Measurements from ENCODE around the gene RGS1.

DNA sequence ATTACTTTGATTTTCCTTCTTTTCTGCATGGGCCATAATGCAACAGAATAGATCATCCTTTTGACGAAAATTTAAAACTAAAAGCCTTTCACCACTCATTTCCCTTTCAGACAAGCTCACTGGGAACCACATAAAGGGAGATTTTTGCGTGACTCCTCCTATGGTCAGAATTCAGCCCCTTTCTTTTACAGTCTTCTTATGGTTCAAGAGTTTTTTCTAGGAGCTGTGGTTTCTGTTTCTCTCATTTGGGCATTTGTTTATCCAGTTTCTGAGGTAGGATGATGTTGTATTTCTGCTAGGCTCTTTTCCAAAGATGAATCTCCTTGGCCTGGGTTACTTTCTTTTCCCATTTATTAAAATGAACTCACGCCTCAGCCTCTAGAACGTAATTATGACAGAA is 16.9 kb downstream of the RGS1 start:
- TF ChIP-seq, protein P1, sequence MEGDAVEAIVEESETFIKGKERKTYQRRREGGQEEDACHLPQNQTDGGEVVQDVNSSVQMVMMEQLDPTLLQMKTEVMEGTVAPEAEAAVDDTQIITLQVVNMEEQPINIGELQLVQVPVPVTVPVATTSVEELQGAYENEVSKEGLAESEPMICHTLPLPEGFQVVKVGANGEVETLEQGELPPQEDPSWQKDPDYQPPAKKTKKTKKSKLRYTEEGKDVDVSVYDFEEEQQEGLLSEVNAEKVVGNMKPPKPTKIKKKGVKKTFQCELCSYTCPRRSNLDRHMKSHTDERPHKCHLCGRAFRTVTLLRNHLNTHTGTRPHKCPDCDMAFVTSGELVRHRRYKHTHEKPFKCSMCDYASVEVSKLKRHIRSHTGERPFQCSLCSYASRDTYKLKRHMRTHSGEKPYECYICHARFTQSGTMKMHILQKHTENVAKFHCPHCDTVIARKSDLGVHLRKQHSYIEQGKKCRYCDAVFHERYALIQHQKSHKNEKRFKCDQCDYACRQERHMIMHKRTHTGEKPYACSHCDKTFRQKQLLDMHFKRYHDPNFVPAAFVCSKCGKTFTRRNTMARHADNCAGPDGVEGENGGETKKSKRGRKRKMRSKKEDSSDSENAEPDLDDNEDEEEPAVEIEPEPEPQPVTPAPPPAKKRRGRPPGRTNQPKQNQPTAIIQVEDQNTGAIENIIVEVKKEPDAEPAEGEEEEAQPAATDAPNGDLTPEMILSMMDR (IDR thresholded peaks at IDR 0.05): no peak
- TF ChIP-seq POLR2A (IDR thresholded peaks at IDR 0.05): no peak
